ENCODE measurements around the gene ZNF556.

GRCh38 chr19:2905918-2906519 is 38.9 kb downstream of the ZNF556 start:
- no peak for TF ChIP-seq CTCF (IDR thresholded peaks at IDR 0.05; ENCODE audit: borderline replicate concordance, extremely low read depth, low read length, poor library complexity, severe bottlenecking)
- TF ChIP-seq EZH2 (IDR thresholded peaks at IDR 0.05; ENCODE audit: borderline replicate concordance, low read depth, low read length, severe bottlenecking) = no peak

Measured in DND-41 (cell line).